Fibroblast of peridontal ligament (primary cell): Measurements from ENCODE around the gene ITSN2.
A peak's percentile ranks its signal among the peaks of the same experiment; 100 is the strongest.
"Not testable (repeated sequence)": the region's sequence is repeated elsewhere in the genome, so short reads cannot be mapped to it uniquely, and the experiment has no call there.

ENCODE experiments used
- DNase-seq: peaks from one replicate; pipeline ENCODE4 v3.0.0-alpha.2; 2010; ENCODE audit errors: extremely low read depth

ITSN2 gene

GRCh38 chr2:24360050-24360962, at the start of gene ITSN2:
TSS of gene ITSN2 (minus strand) at chr2:24360536. CDS start at chr2:24328082, 32,454 bp downstream.
- DNase-seq, result peak; percentile 47

GRCh38 chr2:24409171-24409570, 48.8 kb upstream of the ITSN2 start:
- DNase-seq, result no peak

- DNase-seq, result not testable (repeated sequence)
Measured at GRCh38 chr2:24408704-24409103, 48.4 kb upstream of the ITSN2 start.

- no peak for DNase-seq
Measured at GRCh38 chr2:24404491-24404921, 44.2 kb upstream of the ITSN2 start.

- no peak for DNase-seq
Measured at GRCh38 chr2:24403832-24404212, 43.5 kb upstream of the ITSN2 start.

GRCh38 chr2:24403168-24403831, 43.0 kb upstream of the ITSN2 start:
- DNase-seq, result no peak

GRCh38 chr2:24402242-24403097, 42.1 kb upstream of the ITSN2 start:
- DNase-seq, result no peak

GRCh38 chr2:24400207-24400907, 40.0 kb upstream of the ITSN2 start:
- no peak for DNase-seq

GRCh38 chr2:24399434-24400206, 39.3 kb upstream of the ITSN2 start:
- DNase-seq, result no peak

GRCh38 chr2:24394998-24395397, 34.7 kb upstream of the ITSN2 start:
- DNase-seq, result no peak

GRCh38 chr2:24392542-24393059, 32.3 kb upstream of the ITSN2 start:
- DNase-seq, result no peak

GRCh38 chr2:24385366-24385765, 25.0 kb upstream of the ITSN2 start:
- no peak for DNase-seq

GRCh38 chr2:24382363-24383073, 22.2 kb upstream of the ITSN2 start:
- DNase-seq, result peak; percentile 76

GRCh38 chr2:24380820-24381219, 20.5 kb upstream of the ITSN2 start:
- DNase-seq, result no peak

- no peak for DNase-seq
Measured at GRCh38 chr2:24375349-24376087, 15.2 kb upstream of the ITSN2 start.

GRCh38 chr2:24374301-24374700, 14.0 kb upstream of the ITSN2 start:
- DNase-seq, result no peak

GRCh38 chr2:24372033-24372432, 11.7 kb upstream of the ITSN2 start:
- no peak for DNase-seq

GRCh38 chr2:24365826-24366225, 5.5 kb upstream of the ITSN2 start:
- DNase-seq, result no peak

GRCh38 chr2:24365051-24365450, 4.7 kb upstream of the ITSN2 start:
- no peak for DNase-seq
